Loucy (cell line): Measurements from ENCODE around the gene OSGIN1.

Experiments used
- H2AFZ ChIP-seq: fragments of 200-600 bp; sonication (generic); 2 replicates; pipeline ENCODE4 v1.6.0; 2016; ENCODE audit warnings: antibody characterized with exemption, mild to moderate bottlenecking, low read length, moderate library complexity
- H3F3A ChIP-seq: fragments of 200-600 bp; 2 replicates; pipeline ENCODE4 v1.6.0; 2016; ENCODE audit warnings: antibody characterized with exemption, low read depth, mild to moderate bottlenecking
- H3K27me3 ChIP-seq: fragments of 200-600 bp; sonication (generic); 2 replicates; pipeline ENCODE4 v1.6.1; 2014; ENCODE audit warnings: low read length, mild to moderate bottlenecking; ENCODE audit not compliant: insufficient read depth, poor library complexity, severe bottlenecking
- H3K36me3 ChIP-seq: fragments of 200-600 bp; sonication (generic); 2 replicates; pipeline ENCODE4 v1.6.1; 2016; ENCODE audit warnings: low read length; ENCODE audit not compliant: insufficient read depth
- H3K4me1 ChIP-seq: fragments of 200-600 bp; sonication (generic); 2 replicates; pipeline ENCODE4 v1.5.1; 2014; ENCODE audit warnings: low read length, mild to moderate bottlenecking; ENCODE audit not compliant: insufficient read depth, poor library complexity, severe bottlenecking
- H3K4me2 ChIP-seq: fragments of 200-600 bp; sonication (generic); 2 replicates; pipeline ENCODE4 v1.6.0; 2014; ENCODE audit warnings: antibody characterized with exemption, low read length, low read depth, mild to moderate bottlenecking; ENCODE audit not compliant: poor library complexity, severe bottlenecking
- H3K4me3 ChIP-seq: fragments of 200-600 bp; sonication (generic); 2 replicates; pipeline ENCODE4 v1.5.1; 2014; ENCODE audit warnings: low read length, mild to moderate bottlenecking, mixed read lengths; ENCODE audit not compliant: poor library complexity, severe bottlenecking
- H3K79me2 ChIP-seq: fragments of 200-600 bp; sonication (generic); 2 replicates; pipeline ENCODE4 v1.6.1; 2014; ENCODE audit warnings: low read length; ENCODE audit not compliant: insufficient read depth
- H3K9ac ChIP-seq: fragments of 200-600 bp; sonication (generic); 2 replicates; pipeline ENCODE4 v1.6.0; 2014; ENCODE audit warnings: mild to moderate bottlenecking, low read depth, low read length, moderate library complexity; ENCODE audit not compliant: poor library complexity, severe bottlenecking
- H3K9me2 ChIP-seq: fragments of 200-600 bp; sonication (generic); replicated peaks from 2 replicates; pipeline ENCODE4 v1.6.1; 2016; ENCODE audit warnings: low read depth, low read length, mixed read lengths
- H3K9me3 ChIP-seq: fragments of 200-600 bp; sonication (generic); 2 replicates; pipeline ENCODE4 v1.6.1; 2014; ENCODE audit warnings: mild to moderate bottlenecking, antibody characterized with exemption, low read length, low read depth; ENCODE audit not compliant: insufficient read depth
- H4K20me1 ChIP-seq: fragments of 200-600 bp; sonication (generic); 2 replicates; pipeline ENCODE4 v1.6.0; 2014; ENCODE audit warnings: antibody characterized with exemption, low read length, mild to moderate bottlenecking; ENCODE audit not compliant: insufficient read depth, poor library complexity, severe bottlenecking
- EZH2phosphoT487 ChIP-seq: fragments of 200-600 bp; IDR thresholded peaks from 2 replicates; pipeline ENCODE4 v1.6.1; 2018; ENCODE audit warnings: antibody characterized with exemption, mild to moderate bottlenecking, moderate library complexity, borderline replicate concordance
- TF ChIP-seq, protein P1 (sequence below): fragments of 200-600 bp; sonication (generic); conservative IDR thresholded peaks from 2 replicates; pipeline ENCODE4 v1.5.1; 2014; ENCODE audit warnings: mild to moderate bottlenecking, antibody characterized with exemption, low read length

The OSGIN1 gene

DNA sequence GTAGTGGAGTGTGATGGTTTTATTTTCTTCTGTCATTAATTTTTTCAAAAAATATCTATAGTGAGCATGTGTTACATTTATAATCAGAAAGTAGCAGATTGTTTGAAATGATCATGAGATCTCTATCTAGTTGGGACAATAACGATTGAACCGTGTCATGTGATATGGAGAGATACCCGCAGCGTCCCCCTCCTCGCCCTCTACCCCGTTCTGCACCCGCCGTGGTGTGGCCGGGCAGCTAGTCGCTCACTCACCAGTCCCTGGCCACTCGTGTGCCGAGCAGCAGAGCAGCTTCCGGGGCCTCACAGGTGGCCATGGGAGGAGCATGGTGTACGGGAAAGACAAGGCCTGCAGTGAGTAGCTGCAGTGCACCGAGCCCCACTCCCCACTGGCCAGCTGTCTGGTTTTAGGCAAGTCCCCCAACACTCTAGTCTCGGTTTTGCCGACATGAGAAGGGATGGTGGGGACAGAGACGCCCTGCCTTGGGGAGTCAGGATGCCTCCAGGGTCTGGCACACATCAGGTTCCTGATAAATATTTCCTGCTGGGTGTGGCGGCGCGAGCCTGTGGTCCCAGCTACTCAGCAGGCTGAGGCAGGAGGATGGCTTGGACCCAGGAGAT, 38.8 kb upstream of the OSGIN1 start:
- Histone ChIP-seq H3K9me2 (no peaks in the 10 kb centered on the region), H3K79me2 (no peaks in the 10 kb centered on the region), H3K9me3 (no peaks in the 10 kb centered on the region), H4K20me1 (no peaks in the 10 kb centered on the region), H3K36me3 (peaks cover 53% of the 10 kb centered on the region; the same call in 1 of the 2 replicates), H3K4me1 (no peaks in the 10 kb centered on the region), H3K27me3 (no peaks in the 10 kb centered on the region), H3K4me2 (no peak overlapping the region), H3K4me3 (no peak overlapping the region), H2AFZ (no peak overlapping the region), H3F3A (no peaks in the 10 kb centered on the region), H3K9ac (no peak overlapping the region)
- TF ChIP-seq, protein P1, sequence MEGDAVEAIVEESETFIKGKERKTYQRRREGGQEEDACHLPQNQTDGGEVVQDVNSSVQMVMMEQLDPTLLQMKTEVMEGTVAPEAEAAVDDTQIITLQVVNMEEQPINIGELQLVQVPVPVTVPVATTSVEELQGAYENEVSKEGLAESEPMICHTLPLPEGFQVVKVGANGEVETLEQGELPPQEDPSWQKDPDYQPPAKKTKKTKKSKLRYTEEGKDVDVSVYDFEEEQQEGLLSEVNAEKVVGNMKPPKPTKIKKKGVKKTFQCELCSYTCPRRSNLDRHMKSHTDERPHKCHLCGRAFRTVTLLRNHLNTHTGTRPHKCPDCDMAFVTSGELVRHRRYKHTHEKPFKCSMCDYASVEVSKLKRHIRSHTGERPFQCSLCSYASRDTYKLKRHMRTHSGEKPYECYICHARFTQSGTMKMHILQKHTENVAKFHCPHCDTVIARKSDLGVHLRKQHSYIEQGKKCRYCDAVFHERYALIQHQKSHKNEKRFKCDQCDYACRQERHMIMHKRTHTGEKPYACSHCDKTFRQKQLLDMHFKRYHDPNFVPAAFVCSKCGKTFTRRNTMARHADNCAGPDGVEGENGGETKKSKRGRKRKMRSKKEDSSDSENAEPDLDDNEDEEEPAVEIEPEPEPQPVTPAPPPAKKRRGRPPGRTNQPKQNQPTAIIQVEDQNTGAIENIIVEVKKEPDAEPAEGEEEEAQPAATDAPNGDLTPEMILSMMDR = no peak
- no peak for TF ChIP-seq EZH2phosphoT487

DNA sequence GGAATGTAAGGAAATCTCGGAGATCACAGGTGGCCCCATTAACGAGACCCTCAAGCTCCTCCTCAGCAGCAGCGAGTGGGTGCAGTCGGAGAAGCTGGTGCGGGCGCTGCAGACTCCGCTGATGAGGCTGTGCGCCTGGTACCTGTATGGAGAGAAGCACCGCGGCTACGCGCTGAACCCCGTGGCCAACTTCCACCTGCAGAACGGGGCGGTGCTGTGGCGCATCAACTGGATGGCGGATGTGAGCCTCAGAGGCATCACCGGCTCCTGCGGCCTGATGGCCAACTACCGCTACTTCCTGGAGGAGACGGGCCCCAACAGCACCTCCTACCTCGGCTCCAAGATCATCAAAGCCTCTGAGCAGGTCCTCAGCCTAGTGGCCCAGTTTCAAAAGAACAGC, 38.0 kb upstream of the OSGIN1 start:
- H3K27me3 ChIP-seq = no peaks in the 10 kb centered on the region
- H3K9ac ChIP-seq = no peak overlapping the region
- H3F3A ChIP-seq = no peaks in the 10 kb centered on the region
- H3K36me3 ChIP-seq = peaks cover 58% of the 10 kb centered on the region; the same call in 1 of the 2 replicates
- H2AFZ ChIP-seq = no peak overlapping the region
- no peaks in the 10 kb centered on the region for H3K9me3 ChIP-seq
- no peak overlapping the region for H3K4me2 ChIP-seq
- TF ChIP-seq EZH2phosphoT487 = no peak
- TF ChIP-seq, protein P1 = no peak
- no peaks in the 10 kb centered on the region for H3K79me2 ChIP-seq
- no peaks in the 10 kb centered on the region for H3K4me1 ChIP-seq
- no peak overlapping the region for H3K4me3 ChIP-seq
- no peaks in the 10 kb centered on the region for H3K9me2 ChIP-seq
- H4K20me1 ChIP-seq = no peaks in the 10 kb centered on the region

DNA sequence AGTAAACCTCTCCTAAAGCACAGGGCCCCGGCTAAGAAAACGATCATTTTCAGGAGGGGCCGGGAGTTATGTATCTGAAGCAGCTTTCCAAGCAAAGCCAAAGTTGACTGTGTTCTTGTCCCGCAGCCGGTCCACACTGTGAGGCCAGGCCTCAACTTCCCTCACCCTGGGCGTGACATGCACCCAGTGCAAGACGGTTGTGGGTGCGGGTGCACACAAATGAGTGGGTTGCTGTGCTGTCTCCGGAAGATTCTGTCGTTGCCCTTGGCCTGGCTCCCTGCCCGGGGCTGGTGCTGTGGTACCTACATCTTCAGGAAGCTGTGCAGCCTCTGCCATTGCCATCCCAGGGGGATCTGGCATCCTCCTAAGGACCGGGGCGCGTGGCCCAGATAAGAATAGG, 37.5 kb upstream of the OSGIN1 start:
- H3K9ac ChIP-seq = no peak overlapping the region
- H3K4me1 ChIP-seq = no peaks in the 10 kb centered on the region
- no peaks in the 10 kb centered on the region for H3K79me2 ChIP-seq
- H3K9me3 ChIP-seq = no peaks in the 10 kb centered on the region
- no peak overlapping the region for H3K4me2 ChIP-seq
- H2AFZ ChIP-seq = no peak overlapping the region
- no peaks in the 10 kb centered on the region for H4K20me1 ChIP-seq
- no peaks in the 10 kb centered on the region for H3K9me2 ChIP-seq
- no peaks in the 10 kb centered on the region for H3F3A ChIP-seq
- no peak for TF ChIP-seq EZH2phosphoT487
- TF ChIP-seq, protein P1 = no peak
- H3K4me3 ChIP-seq = no peak overlapping the region
- peaks cover 58% of the 10 kb centered on the region; the same call in 1 of the 2 replicates for H3K36me3 ChIP-seq
- H3K27me3 ChIP-seq = no peaks in the 10 kb centered on the region
